Measurements from ENCODE around the gene MYH13.

DNA sequence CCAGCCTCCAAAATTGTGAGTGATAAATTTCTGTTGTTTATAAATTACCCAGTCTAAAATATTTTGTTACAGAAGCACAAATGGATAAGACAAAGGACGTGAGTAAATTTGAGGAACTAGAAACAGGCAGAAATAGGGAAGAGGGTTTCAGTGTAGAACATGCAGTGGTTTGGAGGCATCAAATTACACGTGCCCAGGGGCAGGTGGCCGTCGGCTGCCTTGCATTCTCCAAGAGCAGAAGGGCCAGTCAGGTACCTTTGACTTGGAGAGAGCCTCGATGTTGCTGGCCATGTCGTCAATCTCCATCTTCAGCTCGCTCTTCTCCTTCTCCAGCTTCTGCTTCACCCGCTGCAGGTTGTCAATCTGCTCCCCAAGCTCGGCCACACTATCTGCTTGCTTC is 54.3 kb downstream of the MYH13 start:
- no peak for TF ChIP-seq RCOR1 (IDR thresholded peaks at IDR 0.05; ENCODE audit: low read length)
- TF ChIP-seq USF2 (IDR thresholded peaks at IDR 0.05; ENCODE audit: borderline replicate concordance, low read depth, low read length), result no peak

Data from SK-N-SH (cell line).